Panc1 (cell line): ENCODE measurements around the gene PUS1. TPM values are rescaled to one million over a fixed set of nuclear protein-coding genes. Genes with fewer than 3 reads are reported as not detected.

Source experiments
- ATAC-seq: fragments of 200-7000 bp; cut with Tn5 transposase; 2 replicates; pipeline ENCODE4 v1.9.1; 2020; ENCODE audit warnings: mild to moderate bottlenecking, moderate library complexity
- BruUV-seq: library from RNA; stranded (reverse); fragments of 400-500 nt; replicated peaks from 2 replicates; lab custom pipeline; 2021; lab: Mats Ljungman, UMichigan
- CTCF ChIA-PET: fragments of 300-600 bp; sonication (Branson Sonifier 250); formaldehyde crosslinking; loops from one replicate; lab custom pipeline; 2022; ENCODE audit warnings: antibody characterized with exemption; lab: Charles Lee
- POLR2A ChIA-PET: fragments of 300-600 bp; sonication (Branson Sonifier 250); formaldehyde crosslinking; loops from one replicate; lab custom pipeline; 2022; ENCODE audit warnings: antibody characterized with exemption; lab: Charles Lee
- DNase-seq: peaks from one replicate; pipeline ENCODE4 v3.0.0-alpha.2; 2010; ENCODE audit warnings: low read depth, low spot score
- H3K27ac ChIP-seq: 2 replicates; pipeline ENCODE4 v1.5.1; 2011; ENCODE audit warnings: mild to moderate bottlenecking, low read length, inconsistent platforms
- H3K27me3 ChIP-seq: fragments of 200-500 bp; sonication (Bioruptor generic); 2 replicates; pipeline ENCODE4 v1.6.0; 2014; ENCODE audit warnings: low read length, inconsistent platforms; ENCODE audit not compliant: control insufficient read depth, insufficient read depth
- H3K36me3 ChIP-seq: fragments of 200-500 bp; sonication (Bioruptor generic); 2 replicates; pipeline ENCODE4 v1.5.1; 2014; ENCODE audit warnings: inconsistent platforms, mild to moderate bottlenecking, low read length, moderate library complexity; ENCODE audit not compliant: control insufficient read depth, insufficient read depth
- H3K4me1 ChIP-seq: 2 replicates; pipeline ENCODE4 v1.5.1; 2011; ENCODE audit warnings: inconsistent platforms, mild to moderate bottlenecking, low read length, moderate library complexity; ENCODE audit not compliant: control insufficient read depth, insufficient read depth
- H3K4me3 ChIP-seq, 2 experiments: 2 replicates each; pipeline ENCODE4 v1.5.1; 2011 to 2012; ENCODE audit warnings: low read depth in 2 of 2, low read length in 2 of 2, mild to moderate bottlenecking in 2 of 2, inconsistent platforms in 1 of 2, moderate library complexity in 1 of 2
- H3K9me3 ChIP-seq: fragments of 200-500 bp; sonication (Bioruptor generic); 2 replicates; pipeline ENCODE4 v1.5.1; 2014; ENCODE audit warnings: low read depth, mild to moderate bottlenecking, inconsistent platforms, low read length, moderate library complexity; ENCODE audit not compliant: control insufficient read depth, insufficient read depth
- CTCF ChIP-seq: fragments of 450-650 bp; IDR thresholded peaks from 2 replicates; pipeline ENCODE4 v1.5.1; 2017; ENCODE audit warnings: mild to moderate bottlenecking
- POLR2AphosphoS5 ChIP-seq: IDR thresholded peaks from 2 replicates; pipeline ENCODE4 v1.6.1; 2012; ENCODE audit warnings: mild to moderate bottlenecking, low read depth, low read length, moderate library complexity
- SIN3A ChIP-seq: IDR thresholded peaks from 2 replicates; pipeline ENCODE4 v1.6.1; 2012; ENCODE audit warnings: low read depth, mild to moderate bottlenecking, low read length, moderate library complexity, borderline replicate concordance; ENCODE audit not compliant: insufficient read depth
- TCF7L2 ChIP-seq: IDR thresholded peaks from 2 replicates; pipeline ENCODE4 v1.6.1; 2011; ENCODE audit warnings: mild to moderate bottlenecking, low read depth, low read length, inconsistent platforms
- in situ Hi-C: cut with HindIII; loops from 2 replicates; pipeline ENCODE4 v1.10.0; 2016; ENCODE audit warnings: low sequenced_read_pairs, low pct_unique_long_range_greater_than_20kb
- intact Hi-C: fragments of 100-400 bp; cut with micrococcal nuclease; formaldehyde crosslinking; loops from one replicate; pipeline ENCODE4 v1.10.0; 2022; ENCODE audit not compliant: unreplicated experiment
- total RNA-seq: library from RNA; stranded (reverse); gene quantifications from one replicate; pipeline ENCODE4 v1.2.1, GENCODE V29; 2021; ENCODE audit not compliant: unreplicated experiment
- TF ChIP-seq, protein P1 (sequence below), 2 experiments: IDR thresholded peaks; 2 replicates each; pipeline ENCODE4 v1.6.1; 2011 to 2012; ENCODE audit warnings: low read depth in 2 of 2, control low read depth in 1 of 2, low read length in 1 of 2, mild to moderate bottlenecking in 1 of 2, moderate library complexity in 1 of 2; ENCODE audit not compliant: insufficient read depth in 1 of 2

Gene PUS1
- total RNA-seq, 1 experiment from 2014 or later = 108 TPM

- in situ Hi-C loops (no loop called here), intact Hi-C loops (no loop called here)
- TF ChIP-seq CTCF = no peak
- TF ChIP-seq SIN3A = no peak
- TF ChIP-seq, protein P1, sequence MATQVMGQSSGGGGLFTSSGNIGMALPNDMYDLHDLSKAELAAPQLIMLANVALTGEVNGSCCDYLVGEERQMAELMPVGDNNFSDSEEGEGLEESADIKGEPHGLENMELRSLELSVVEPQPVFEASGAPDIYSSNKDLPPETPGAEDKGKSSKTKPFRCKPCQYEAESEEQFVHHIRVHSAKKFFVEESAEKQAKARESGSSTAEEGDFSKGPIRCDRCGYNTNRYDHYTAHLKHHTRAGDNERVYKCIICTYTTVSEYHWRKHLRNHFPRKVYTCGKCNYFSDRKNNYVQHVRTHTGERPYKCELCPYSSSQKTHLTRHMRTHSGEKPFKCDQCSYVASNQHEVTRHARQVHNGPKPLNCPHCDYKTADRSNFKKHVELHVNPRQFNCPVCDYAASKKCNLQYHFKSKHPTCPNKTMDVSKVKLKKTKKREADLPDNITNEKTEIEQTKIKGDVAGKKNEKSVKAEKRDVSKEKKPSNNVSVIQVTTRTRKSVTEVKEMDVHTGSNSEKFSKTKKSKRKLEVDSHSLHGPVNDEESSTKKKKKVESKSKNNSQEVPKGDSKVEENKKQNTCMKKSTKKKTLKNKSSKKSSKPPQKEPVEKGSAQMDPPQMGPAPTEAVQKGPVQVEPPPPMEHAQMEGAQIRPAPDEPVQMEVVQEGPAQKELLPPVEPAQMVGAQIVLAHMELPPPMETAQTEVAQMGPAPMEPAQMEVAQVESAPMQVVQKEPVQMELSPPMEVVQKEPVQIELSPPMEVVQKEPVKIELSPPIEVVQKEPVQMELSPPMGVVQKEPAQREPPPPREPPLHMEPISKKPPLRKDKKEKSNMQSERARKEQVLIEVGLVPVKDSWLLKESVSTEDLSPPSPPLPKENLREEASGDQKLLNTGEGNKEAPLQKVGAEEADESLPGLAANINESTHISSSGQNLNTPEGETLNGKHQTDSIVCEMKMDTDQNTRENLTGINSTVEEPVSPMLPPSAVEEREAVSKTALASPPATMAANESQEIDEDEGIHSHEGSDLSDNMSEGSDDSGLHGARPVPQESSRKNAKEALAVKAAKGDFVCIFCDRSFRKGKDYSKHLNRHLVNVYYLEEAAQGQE (IDR thresholded peaks at IDR 0.05; ENCODE audit: insufficient read depth in 1 of 2, low read depth in 2 of 2, low read length in 1 of 2) = no peak
- no peak for TF ChIP-seq POLR2AphosphoS5
- TF ChIP-seq TCF7L2 = no peak
- Histone ChIP-seq H3K27ac (no peak overlapping the region), H3K4me3 (no peak overlapping the region), H3K36me3 (no peaks in the 10 kb centered on the region), H3K9me3 (no peaks in the 10 kb centered on the region), H3K27me3 (no peaks in the 10 kb centered on the region), H3K4me1 (no peaks in the 10 kb centered on the region; the same call in 1 of the 2 replicates)
- POLR2A ChIA-PET = no interaction called here
- DNase-seq (no peak), ATAC-seq (0 out of 2 replicates have a peak, but pooled peaks have one; percentile 22)
- CTCF ChIA-PET = no interaction called here
- BruUV-seq = no TSS peak
These were observed 26.5 kb upstream of the PUS1 start for GRCh38 chr12:131902332-131903241.

GRCh38 chr12:131903270-131904255 is 25.5 kb upstream of the PUS1 start:
- Histone ChIP-seq H3K27me3 (no peaks in the 10 kb centered on the region), H3K36me3 (no peaks in the 10 kb centered on the region), H3K4me1 (no peaks in the 10 kb centered on the region; the same call in 1 of the 2 replicates), H3K4me3 (no peak overlapping the region), H3K27ac (no peak overlapping the region), H3K9me3 (no peaks in the 10 kb centered on the region)
- 0 out of 2 replicates have a peak, but pooled peaks have one; percentile 19 for ATAC-seq
- TF ChIP-seq SIN3A = no peak
- TF ChIP-seq POLR2AphosphoS5 = no peak
- TF ChIP-seq, protein P1 (IDR thresholded peaks at IDR 0.05; ENCODE audit: insufficient read depth in 1 of 2, low read depth in 2 of 2, low read length in 1 of 2) = no peak
- TF ChIP-seq CTCF = no peak
- TF ChIP-seq TCF7L2 = no peak
- ChIA-PET CTCF (no interaction called here), POLR2A (no interaction called here)
- DNase-seq = no peak
- intact Hi-C loops = no loop called here
- no TSS peak for BruUV-seq
- in situ Hi-C loops = no loop called here
